ENCODE measurements around the gene MOCS3.

The MOCS3 gene

GRCh38 chr20:51012357-51012756 is 53.7 kb downstream of the MOCS3 start:
- no peak for DNase-seq (ENCODE audit: low spot score)

Measured in GM03348 (cell line).